Naive thymus-derived CD4-positive, alpha-beta T cell (primary cell): Measurements from ENCODE around the gene VPS4B. TPM values are rescaled to one million over a fixed set of nuclear protein-coding genes. Genes with fewer than 3 reads are reported as not detected.

Source experiments
- ATAC-seq: fragments of 150-1000 bp; cut with Tn5 transposase; 2 replicates; pipeline ENCODE4 v1.10.0; 2021; ENCODE audit warnings: mild to moderate bottlenecking, moderate library complexity
- CTCF ChIA-PET: fragments of 350-600 bp; sonication (Branson Sonifier 250); formaldehyde crosslinking; loops from one replicate; lab custom pipeline; 2021; ENCODE audit warnings: antibody characterized with exemption; lab: Charles Lee
- POLR2A ChIA-PET: fragments of 350-600 bp; sonication (Branson Sonifier 250); formaldehyde crosslinking; loops from one replicate; lab custom pipeline; 2021; ENCODE audit warnings: antibody characterized with exemption, inconsistent platforms; lab: Charles Lee
- DNase-seq, 9 donors: peaks; one replicate each; pipeline versions ENCODE4 v3.0.0 to v3.0.0-alpha.2; 2020 to 2022; ENCODE audit warnings: mixed read lengths in 1 of 9
- H3K27ac ChIP-seq: one replicate; pipeline ENCODE4 v1.7.0; 2013; ENCODE audit warnings: mild to moderate bottlenecking, low read depth, low read length, moderate library complexity
- H3K27me3 ChIP-seq, 2 donors: one replicate each; pipeline ENCODE4 v1.7.0; 2013; ENCODE audit warnings: low read length in 2 of 2, mild to moderate bottlenecking in 2 of 2, moderate library complexity in 2 of 2; ENCODE audit not compliant: control insufficient read depth in 2 of 2, insufficient read depth in 2 of 2
- H3K36me3 ChIP-seq, 3 experiments: 1 replicate in 2 of 3; 2 replicates in 1 of 3; pipeline ENCODE4 v1.7.0; 2013; ENCODE audit warnings: low read length in 3 of 3, mild to moderate bottlenecking in 3 of 3, moderate library complexity in 1 of 3; ENCODE audit not compliant: insufficient read depth in 3 of 3, control insufficient read depth in 2 of 3
- H3K4me1 ChIP-seq, 2 donors: one replicate each; pipeline ENCODE4 v1.7.0; 2013; ENCODE audit warnings: low read length in 2 of 2, mild to moderate bottlenecking in 2 of 2, moderate library complexity in 1 of 2; ENCODE audit not compliant: control insufficient read depth in 2 of 2, insufficient read depth in 2 of 2
- H3K4me3 ChIP-seq: 2 replicates; pipeline ENCODE4 v1.7.0; 2013; ENCODE audit warnings: mild to moderate bottlenecking, low read length
- H3K9me3 ChIP-seq, 3 experiments: 1 replicate in 2 of 3; 2 replicates in 1 of 3; pipeline ENCODE4 v1.7.0; 2013; ENCODE audit warnings: low read length in 3 of 3; ENCODE audit not compliant: control insufficient read depth in 2 of 3
- H3K27ac Mint-ChIP-seq, 9 donors: one replicate each; pipeline ENCODE4 v1.8.0; 2020 to 2022; ENCODE audit warnings: mixed read lengths in 9 of 9, mild to moderate bottlenecking in 8 of 9, moderate library complexity in 5 of 9, inconsistent platforms in 2 of 9
- H3K27me3 Mint-ChIP-seq, 5 donors: one replicate each; pipeline ENCODE4 v1.8.0; 2021 to 2022; ENCODE audit warnings: mixed read lengths in 5 of 5, mild to moderate bottlenecking in 1 of 5
- H3K36me3 Mint-ChIP-seq, 5 donors: one replicate each; pipeline ENCODE4 v1.8.0; 2020 to 2022; ENCODE audit warnings: mixed read lengths in 5 of 5, mild to moderate bottlenecking in 3 of 5, inconsistent platforms in 1 of 5
- H3K4me1 Mint-ChIP-seq, 7 donors: one replicate each; pipeline ENCODE4 v1.8.0; 2020 to 2022; ENCODE audit warnings: mixed read lengths in 7 of 7, mild to moderate bottlenecking in 3 of 7, inconsistent platforms in 1 of 7
- H3K4me3 Mint-ChIP-seq, 10 donors: one replicate each; pipeline ENCODE4 v1.8.0; 2020 to 2022; ENCODE audit warnings: mild to moderate bottlenecking in 10 of 10, mixed read lengths in 10 of 10, moderate library complexity in 6 of 10, inconsistent platforms in 2 of 10
- H3K9me3 Mint-ChIP-seq, 11 donors: one replicate each; pipeline ENCODE4 v1.8.0; 2020 to 2022; ENCODE audit warnings: mixed read lengths in 11 of 11, mild to moderate bottlenecking in 4 of 11, inconsistent platforms in 1 of 11, moderate library complexity in 1 of 11
- intact Hi-C, 2 donors: fragments of 100-400 bp; cut with micrococcal nuclease; formaldehyde crosslinking; loops; one replicate each; pipeline ENCODE4 v1.15.1; 2023
- polyA plus RNA-seq, 2 donors: library from polyadenylated mRNA; unstranded; fragments of 300-500 nt; fragmentation: Illumina TruSeq; gene quantifications; one replicate each; pipeline ENCODE4 v1.2.3, GENCODE V29; 2021
- total RNA-seq, 6 experiments: library from RNA in 5 of 6; stranded (reverse) in 5 of 6; gene quantifications; 1 replicate in 5 of 6; 2 replicates in 1 of 6; pipeline ENCODE4 v1.2.3 and lab custom pipeline; 2021 to 2026

The VPS4B gene
- total and polyA plus RNA-seq, 7 experiments from 2014 or later, result 47.4 to 84.6 (median 73.8) TPM

GRCh38 chr18:63446266-63446665, 24.0 kb upstream of the VPS4B start:
- Histone ChIP-seq H3K36me3 (no peaks in the 10 kb centered on the region), H3K4me3 (no peak overlapping the region), H3K9me3 (no peaks in the 10 kb centered on the region), H3K4me1 (no peaks in the 10 kb centered on the region), H3K27me3 (no peaks in the 10 kb centered on the region), H3K27ac (no peak overlapping the region)
- H3K27ac Mint-ChIP-seq, result no peak overlapping the region
- intact Hi-C loops, result no loop called here
- CTCF ChIA-PET, result interaction anchor here (0.5 to 0.8 kb wide), 2 partner anchors 35 to 807 kb away, joined by 3 read pairs; no protein-coding TSS in a partner anchor
- no peaks in the 10 kb centered on the region for H3K9me3 Mint-ChIP-seq
- ATAC-seq (no peak), DNase-seq (no peak)
- no peaks in the 10 kb centered on the region for H3K36me3 Mint-ChIP-seq
- H3K27me3 Mint-ChIP-seq, result peaks cover 0 to 9% (median 0%) of the 10 kb centered on the region in 5 donors
- H3K4me3 Mint-ChIP-seq, result no peak overlapping the region
- POLR2A ChIA-PET, result no interaction called here
- no peaks in the 10 kb centered on the region for H3K4me1 Mint-ChIP-seq

GRCh38 chr18:63445037-63445436, 22.8 kb upstream of the VPS4B start:
- Histone ChIP-seq H3K36me3 (no peaks in the 10 kb centered on the region), H3K4me1 (no peaks in the 10 kb centered on the region), H3K9me3 (no peaks in the 10 kb centered on the region), H3K27me3 (no peaks in the 10 kb centered on the region), H3K4me3 (no peak overlapping the region), H3K27ac (no peak overlapping the region)
- ATAC-seq (no peak), DNase-seq (no peak)
- Mint-ChIP-seq H3K27ac (no peak overlapping the region), H3K9me3 (no peaks in the 10 kb centered on the region), H3K4me3 (no peak overlapping the region), H3K4me1 (no peaks in the 10 kb centered on the region), H3K27me3 (peaks cover 0 to 16% (median 0%) of the 10 kb centered on the region in 5 donors), H3K36me3 (no peaks in the 10 kb centered on the region)
- ChIA-PET POLR2A (no interaction called here), CTCF (no interaction called here)
- intact Hi-C loops, result no loop called here

- no peak overlapping the region for H3K27ac ChIP-seq
- no peak overlapping the region for H3K4me3 ChIP-seq
- H3K27me3 ChIP-seq, result no peaks in the 10 kb centered on the region
- H3K27ac Mint-ChIP-seq, result no peak overlapping the region
- no peaks in the 10 kb centered on the region for H3K4me1 ChIP-seq
- H3K27me3 Mint-ChIP-seq, result peaks cover 0 to 19% (median 0%) of the 10 kb centered on the region in 5 donors
- H3K4me1 Mint-ChIP-seq, result no peaks in the 10 kb centered on the region
- CTCF ChIA-PET, result interaction anchor here (1.0 kb wide), 1 partner anchor 428 kb away, joined by 7 read pairs; no protein-coding TSS in a partner anchor
- POLR2A ChIA-PET, result interaction anchor here (1.0 kb wide), 1 partner anchor 18 kb away, joined by 3 read pairs; no protein-coding TSS in a partner anchor
- H3K36me3 Mint-ChIP-seq, result no peaks in the 10 kb centered on the region
- H3K36me3 ChIP-seq, result no peaks in the 10 kb centered on the region
- no peak overlapping the region for H3K4me3 Mint-ChIP-seq
- ATAC-seq, result peak; percentile 82
- intact Hi-C loops, result no loop called here
- no peaks in the 10 kb centered on the region for H3K9me3 ChIP-seq
- DNase-seq, result no peak
- H3K9me3 Mint-ChIP-seq, result no peaks in the 10 kb centered on the region
These were observed 22.3 kb upstream of the VPS4B start for GRCh38 chr18:63444580-63444979.

GRCh38 chr18:63443829-63444228, 21.6 kb upstream of the VPS4B start:
- no peaks in the 10 kb centered on the region for H3K9me3 Mint-ChIP-seq
- no peaks in the 10 kb centered on the region for H3K4me1 ChIP-seq
- CTCF ChIA-PET, result interaction anchor here (1.0 kb wide), 1 partner anchor 427 kb away, joined by 7 read pairs; no protein-coding TSS in a partner anchor
- DNase-seq (no peak), ATAC-seq (no peak)
- no peak overlapping the region for H3K27ac Mint-ChIP-seq
- no peak overlapping the region for H3K4me3 Mint-ChIP-seq
- no peaks in the 10 kb centered on the region for H3K27me3 ChIP-seq
- H3K4me1 Mint-ChIP-seq, result peaks cover 0 to 4% (median 2%) of the 10 kb centered on the region in 7 donors
- H3K27me3 Mint-ChIP-seq, result peaks cover 0 to 23% (median 0%) of the 10 kb centered on the region in 5 donors
- POLR2A ChIA-PET, result interaction anchor here (1.0 kb wide), 1 partner anchor 18 kb away, joined by 3 read pairs; no protein-coding TSS in a partner anchor
- H3K9me3 ChIP-seq, result no peaks in the 10 kb centered on the region
- intact Hi-C loops, result no loop called here
- H3K36me3 Mint-ChIP-seq, result no peaks in the 10 kb centered on the region
- no peak overlapping the region for H3K4me3 ChIP-seq
- H3K27ac ChIP-seq, result no peak overlapping the region
- no peaks in the 10 kb centered on the region for H3K36me3 ChIP-seq

GRCh38 chr18:63440881-63441280, 18.6 kb upstream of the VPS4B start:
- Histone ChIP-seq H3K27me3 (no peaks in the 10 kb centered on the region), H3K36me3 (no peaks in the 10 kb centered on the region), H3K4me1 (no peaks in the 10 kb centered on the region), H3K4me3 (no peak overlapping the region), H3K27ac (no peak overlapping the region), H3K9me3 (no peaks in the 10 kb centered on the region)
- Mint-ChIP-seq H3K36me3 (no peaks in the 10 kb centered on the region), H3K4me3 (no peak overlapping the region), H3K4me1 (peaks cover 0 to 4% (median 3%) of the 10 kb centered on the region in 7 donors), H3K27ac (no peak overlapping the region), H3K27me3 (peaks cover 0 to 31% (median 5%) of the 10 kb centered on the region in 5 donors), H3K9me3 (no peaks in the 10 kb centered on the region)
- ChIA-PET POLR2A (no interaction called here), CTCF (interaction anchor here (1.0 to 7.2 kb wide), 3 partner anchors 100 to 425 kb away, joined by 3 to 77 read pairs (median 36); no protein-coding TSS in a partner anchor)
- DNase-seq, result no peak
- intact Hi-C loops, result no loop called here
- ATAC-seq, result peak; percentile 64

- Mint-ChIP-seq H3K4me3 (no peak overlapping the region), H3K9me3 (no peaks in the 10 kb centered on the region), H3K27me3 (peaks cover 0 to 35% (median 5%) of the 10 kb centered on the region in 5 donors), H3K27ac (no peak overlapping the region), H3K36me3 (no peaks in the 10 kb centered on the region), H3K4me1 (peaks cover 0 to 4% (median 3%) of the 10 kb centered on the region in 7 donors)
- no peaks in the 10 kb centered on the region for H3K36me3 ChIP-seq
- H3K27me3 ChIP-seq, result no peaks in the 10 kb centered on the region
- intact Hi-C loops, result no loop called here
- H3K4me1 ChIP-seq, result no peaks in the 10 kb centered on the region
- ChIA-PET POLR2A (interaction anchor here (1.0 kb wide), 1 partner anchor 308 kb away, joined by 3 read pairs; no protein-coding TSS in a partner anchor), CTCF (interaction anchor here (1.0 to 7.2 kb wide), 6 partner anchors 95 to 427 kb away, joined by 3 to 77 read pairs (median 7); no protein-coding TSS in a partner anchor)
- no peak for ATAC-seq
- H3K4me3 ChIP-seq, result no peak overlapping the region
- DNase-seq, result no peak
- no peaks in the 10 kb centered on the region for H3K9me3 ChIP-seq
- H3K27ac ChIP-seq, result no peak overlapping the region
These were observed 17.9 kb upstream of the VPS4B start for GRCh38 chr18:63440219-63440618.
